Stimulated activated CD8-positive, alpha-beta memory T cell treated with anti-CD3 and anti-CD28 coated beads, Interleukin-12 subunit alpha, Interleukin-12 subunit beta, amount 100 ng/mL, for 24 hours (primary cell): ENCODE data around the gene PTPRS.
"Not testable (repeated sequence)": the region's sequence is repeated elsewhere in the genome, so short reads cannot be mapped to it uniquely, and the experiment has no call there.

ENCODE experiments used
- DNase-seq: peaks from one replicate; pipeline ENCODE4 v3.0.0-alpha.2; 2020; ENCODE audit errors: extremely low read depth

PTPRS gene

DNA sequence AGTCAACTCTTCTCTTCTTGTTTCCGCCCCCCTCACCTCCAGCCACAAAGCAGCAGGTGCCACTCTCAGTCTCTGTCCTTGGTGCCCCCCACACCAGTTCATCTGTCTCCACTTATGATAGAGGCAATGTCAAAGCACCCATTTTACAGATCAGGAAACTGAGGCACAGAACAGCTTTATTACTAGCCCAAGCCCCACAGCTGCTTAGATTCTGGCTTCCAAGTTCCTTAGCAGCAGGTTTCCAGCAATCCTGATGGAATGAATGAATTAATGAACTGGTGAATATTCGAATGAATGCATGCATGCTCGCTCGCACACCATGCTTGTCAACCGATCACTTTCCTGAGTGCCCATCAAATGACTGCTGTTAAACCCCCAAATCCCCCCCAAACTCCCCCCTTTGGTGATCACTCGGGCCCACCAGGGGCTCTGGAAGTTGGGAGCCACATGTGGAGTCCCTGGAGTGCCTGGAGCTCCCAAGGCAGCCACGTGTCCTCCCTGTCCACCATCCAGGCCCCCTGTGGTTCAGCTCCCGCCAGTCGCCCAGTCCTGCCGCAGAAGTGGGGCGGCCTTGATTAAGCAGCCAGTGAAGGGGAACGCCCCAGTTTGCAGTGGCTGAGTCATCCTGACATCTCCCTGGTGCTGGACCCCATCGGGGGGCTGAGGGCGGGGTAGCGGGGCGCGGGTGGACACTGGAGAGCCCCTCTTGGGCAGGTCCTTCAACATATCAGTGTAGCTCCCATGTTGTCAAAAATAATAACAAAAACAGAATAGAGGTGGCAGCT lies 6.8 kb downstream of the PTPRS start:
- no peak for DNase-seq

GRCh38 chr19:5332501-5332900 lies 8.1 kb downstream of the PTPRS start:
- no peak for DNase-seq

DNA sequence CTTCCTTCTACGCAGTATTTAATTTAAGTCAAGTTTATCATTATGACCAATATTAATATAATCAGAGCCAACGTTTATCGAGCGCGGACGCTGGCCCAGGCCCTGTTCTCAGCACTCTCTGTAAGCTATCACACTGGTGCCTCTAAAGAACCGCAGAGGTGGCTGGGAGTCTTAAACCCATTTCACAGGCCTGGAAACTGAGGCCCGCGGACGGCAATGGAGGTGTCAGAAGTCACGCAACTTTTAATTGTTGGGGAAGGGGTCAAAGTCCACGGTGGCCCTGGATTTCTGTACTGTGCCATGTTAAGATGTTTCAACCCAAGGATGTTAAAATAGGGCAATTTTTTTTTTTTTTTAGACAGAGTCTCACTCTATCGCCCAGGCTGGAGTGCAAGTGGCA lies 8.8 kb downstream of the PTPRS start:
- DNase-seq, result no peak

GRCh38 chr19:5330307-5330720 lies 10.3 kb downstream of the PTPRS start:
- DNase-seq, result no peak

DNA sequence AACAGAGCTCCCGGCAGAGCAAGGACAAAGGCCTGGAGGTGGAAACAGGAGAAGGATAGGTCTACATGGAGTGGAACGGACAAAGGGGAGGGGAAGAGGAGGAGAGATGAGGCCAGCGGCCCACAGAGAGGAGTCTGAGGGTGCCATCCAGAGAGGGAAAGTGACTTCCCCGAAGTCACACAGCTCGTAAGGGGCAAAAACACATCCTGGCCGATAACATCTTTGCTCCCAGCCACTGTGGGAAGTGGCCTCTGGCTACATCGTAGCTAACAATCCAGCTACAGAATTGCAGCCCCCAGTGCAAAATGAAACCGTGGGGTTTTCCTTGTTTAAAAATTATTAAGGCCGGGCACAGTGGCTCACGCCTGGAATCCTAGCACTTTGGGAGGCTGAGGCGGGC lies 11.5 kb downstream of the PTPRS start:
- DNase-seq, result no peak

DNA sequence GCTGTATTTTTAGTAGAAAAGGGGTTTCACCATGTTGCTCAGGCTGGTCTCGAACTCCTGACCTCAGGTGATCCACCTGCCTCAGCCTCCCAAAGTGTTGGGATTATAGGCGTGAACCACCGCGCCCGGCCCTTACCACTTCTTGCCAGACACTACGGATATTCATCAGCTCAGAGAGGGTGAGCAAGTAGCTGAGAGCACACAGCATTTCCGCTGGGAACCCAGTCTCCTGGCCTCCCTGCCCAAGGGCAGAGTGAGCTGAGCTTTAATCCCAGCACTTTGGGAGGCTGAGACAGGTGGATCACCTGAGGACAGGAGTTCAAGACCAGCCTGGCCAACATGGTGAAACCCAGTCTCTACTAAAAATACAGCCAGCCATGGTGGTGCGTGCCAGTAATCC lies 12.2 kb downstream of the PTPRS start:
- DNase-seq, result not testable (repeated sequence)

DNA sequence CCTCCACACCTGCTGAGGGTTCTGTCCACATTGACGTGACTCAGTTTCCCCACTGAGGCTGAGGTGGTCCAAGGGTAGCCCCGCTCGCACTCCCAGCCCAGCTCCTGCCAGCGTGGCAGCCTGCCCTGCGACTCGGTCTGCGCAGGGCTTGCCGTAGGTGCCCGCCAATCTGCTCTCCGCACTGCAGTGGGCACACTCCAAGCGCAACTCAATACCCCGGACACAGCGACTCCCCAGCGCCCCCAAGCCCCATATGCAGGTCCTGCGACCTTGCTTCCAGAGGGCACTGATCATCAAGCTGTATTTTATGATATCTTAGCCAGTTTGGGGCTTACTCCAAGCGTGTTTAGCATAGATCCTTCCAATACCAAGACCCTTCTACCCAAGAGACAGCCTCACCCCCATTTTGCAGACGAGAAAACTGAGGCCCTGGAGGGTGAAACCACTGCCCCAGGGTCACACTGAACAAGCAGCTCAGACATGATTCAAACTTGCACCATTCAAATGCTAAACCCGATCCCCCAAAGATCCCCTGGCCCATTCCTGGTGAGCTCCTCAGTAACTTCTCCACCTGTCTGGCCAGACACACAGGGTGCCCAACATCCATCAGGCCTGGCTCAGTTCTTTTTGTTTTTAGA lies 13.5 kb downstream of the PTPRS start:
- DNase-seq, result no peak

- no peak for DNase-seq
These were observed 14.1 kb downstream of the PTPRS start for GRCh38 chr19:5326545-5326944.

DNA sequence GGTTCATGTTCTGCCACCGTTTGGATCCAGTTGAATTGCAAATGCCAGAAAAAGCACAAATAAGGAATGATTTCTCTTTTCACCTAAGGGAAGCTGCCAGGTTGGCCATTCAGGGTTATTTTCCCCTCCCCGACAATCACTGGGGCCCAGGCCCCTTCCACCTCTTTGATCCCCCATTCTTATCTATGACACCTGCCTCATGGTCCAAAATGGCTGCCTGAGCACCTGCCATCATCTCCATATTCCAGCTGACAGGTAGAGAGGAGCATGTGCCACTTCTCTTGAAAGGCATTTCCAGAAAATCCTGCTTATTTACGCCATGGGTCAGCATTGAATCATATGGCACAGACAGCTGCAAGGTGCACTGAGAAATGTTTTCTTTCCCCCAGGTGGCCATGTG lies 15.7 kb downstream of the PTPRS start:
- no peak for DNase-seq

DNA sequence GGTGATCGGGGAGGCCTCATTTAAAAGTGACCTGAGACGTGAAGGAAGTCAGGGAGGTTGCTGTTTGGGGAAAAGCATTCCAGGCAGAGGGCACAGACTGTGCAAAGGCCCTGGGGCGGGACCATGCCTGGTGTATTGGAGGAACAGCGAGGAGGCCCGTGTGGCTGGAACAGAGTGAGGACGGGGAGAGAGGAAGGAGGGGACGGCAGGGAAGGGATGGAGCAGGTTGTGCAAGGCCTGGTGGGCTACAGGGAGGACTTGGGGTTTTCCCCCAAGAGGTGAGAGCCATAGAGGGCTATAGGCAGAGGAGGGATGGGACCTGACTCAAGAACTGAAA lies 17.2 kb downstream of the PTPRS start:
- DNase-seq, result no peak

DNA sequence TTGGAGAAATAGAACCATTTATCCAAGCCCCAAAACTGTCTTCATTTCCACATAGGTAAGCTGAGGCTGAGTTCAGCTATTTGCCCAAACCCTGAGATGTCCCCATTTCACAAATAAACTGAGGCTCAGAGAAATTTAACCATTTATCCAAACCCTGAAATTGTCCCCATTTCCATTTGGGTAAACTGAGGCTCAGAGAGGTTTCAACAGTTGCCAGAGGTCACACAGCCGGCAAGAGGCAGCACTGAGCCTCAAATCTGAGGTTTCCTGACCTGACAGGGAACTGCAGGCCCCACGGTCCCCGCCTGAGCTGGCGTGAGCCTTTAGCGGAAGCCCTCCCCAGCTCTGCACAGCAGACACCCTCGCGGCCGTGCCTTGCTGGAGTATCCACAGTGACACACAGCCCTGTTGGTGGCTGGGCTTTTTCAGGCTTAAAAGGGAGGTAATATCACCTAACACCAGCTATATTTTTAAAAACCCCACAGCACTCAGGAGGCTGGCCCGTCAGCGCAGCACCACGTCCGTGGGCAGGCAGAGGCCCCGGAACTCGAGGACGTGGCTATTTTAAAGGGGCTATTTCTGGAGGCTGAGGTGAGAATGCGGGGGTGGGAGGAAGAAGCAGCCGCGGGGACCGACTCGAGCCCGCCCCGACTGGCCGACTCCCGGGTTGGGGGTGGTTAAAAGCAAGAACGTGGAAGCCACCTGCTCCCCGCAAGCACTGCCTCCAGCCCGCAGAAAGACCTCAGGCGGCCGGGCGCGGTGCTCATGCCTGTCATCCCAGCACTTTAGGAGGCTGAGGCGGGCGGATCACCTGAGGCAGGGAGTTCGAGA lies 18.5 kb downstream of the PTPRS start:
- no peak for DNase-seq

DNA sequence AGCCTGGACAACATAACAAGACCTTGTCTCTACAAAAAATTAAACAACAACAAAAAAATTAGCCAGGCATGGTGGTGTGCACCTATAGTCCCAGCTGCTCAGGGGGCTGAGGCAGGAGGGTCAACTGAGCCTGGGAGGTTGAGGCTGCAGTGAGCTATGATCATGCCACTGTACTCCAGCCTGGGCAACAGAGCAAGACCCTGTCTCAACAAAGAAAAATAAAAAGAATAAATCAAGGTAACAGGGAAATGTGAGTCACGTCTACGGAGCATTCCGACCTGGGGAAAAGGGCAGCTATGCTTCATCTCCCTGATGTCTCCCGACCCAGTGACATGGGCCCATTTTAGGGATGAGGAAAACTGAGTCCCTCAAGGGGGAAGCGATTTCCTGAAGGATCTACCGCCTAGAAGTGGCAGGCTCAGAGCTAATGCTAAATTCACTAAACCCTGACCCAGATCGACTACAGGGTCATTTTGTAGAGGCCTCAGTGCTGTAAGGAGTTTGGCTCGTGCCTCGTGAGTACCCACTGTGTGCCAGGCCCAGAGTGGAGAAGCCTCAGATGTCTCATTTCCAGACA lies 19.5 kb downstream of the PTPRS start:
- no peak for DNase-seq

DNA sequence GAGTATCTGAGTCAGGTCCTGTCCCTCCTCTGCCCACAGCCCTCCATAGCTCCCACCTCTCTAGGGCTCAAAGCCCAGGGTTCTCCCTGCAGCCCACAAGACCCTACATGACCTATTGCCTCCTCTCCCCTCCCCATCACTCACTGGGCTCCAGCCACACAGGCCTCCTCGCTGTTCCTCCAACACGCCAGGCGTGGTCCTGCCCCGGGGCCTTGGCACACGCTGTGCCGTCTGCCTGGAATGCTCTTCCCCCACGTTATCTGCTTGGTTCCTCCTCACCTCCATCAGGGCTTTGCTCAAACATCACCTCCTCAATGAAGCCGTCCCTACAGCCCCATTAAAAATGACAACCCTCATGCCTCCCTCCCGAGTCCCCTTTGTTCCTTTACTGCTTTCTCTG lies 21.1 kb downstream of the PTPRS start:
- no peak for DNase-seq

DNA sequence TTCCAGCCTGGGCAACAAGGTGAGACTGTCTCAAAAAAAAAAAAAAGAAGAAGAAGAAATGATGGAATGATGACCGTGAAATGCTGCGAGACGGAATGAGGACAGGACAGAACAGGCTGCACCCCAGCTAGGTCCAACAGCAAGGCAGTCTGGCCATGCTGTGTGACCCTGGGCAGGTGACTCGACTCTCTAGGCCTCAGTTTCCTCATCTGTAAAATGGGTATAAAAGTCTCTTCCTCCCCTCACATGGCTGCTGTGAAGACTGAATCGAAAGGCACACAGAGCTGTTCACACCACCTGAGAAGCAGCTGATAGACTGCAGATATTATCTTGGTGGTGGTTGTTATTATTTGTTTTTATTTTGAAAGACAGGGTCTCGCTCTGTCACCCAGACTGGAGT lies 22.3 kb downstream of the PTPRS start:
- DNase-seq, result no peak

- no peak for DNase-seq
These were observed 23.3 kb downstream of the PTPRS start for GRCh38 chr19:5317321-5317720.

DNA sequence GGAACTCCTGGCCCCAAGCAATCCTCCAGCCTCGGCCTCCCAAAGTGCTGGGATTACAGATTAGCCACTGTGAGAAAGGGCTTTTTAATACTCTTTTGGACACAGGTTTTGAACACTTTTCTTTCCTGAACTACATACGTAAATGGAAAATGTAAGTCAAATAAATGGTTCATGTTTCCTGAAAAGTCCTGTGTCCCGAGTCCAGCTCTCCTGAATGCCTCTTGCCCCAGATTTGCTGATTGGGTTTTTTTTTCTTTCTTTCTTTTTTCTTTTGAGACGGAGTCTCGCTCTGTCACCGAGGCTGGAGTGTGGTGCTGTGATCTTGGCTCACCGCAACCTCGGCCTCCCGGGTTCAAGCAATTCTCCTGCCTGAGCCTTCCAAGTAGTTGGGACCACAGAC lies 24.5 kb downstream of the PTPRS start:
- DNase-seq, result no peak

- no peak for DNase-seq
These were observed 25.7 kb downstream of the PTPRS start for GRCh38 chr19:5314907-5315298.

DNA sequence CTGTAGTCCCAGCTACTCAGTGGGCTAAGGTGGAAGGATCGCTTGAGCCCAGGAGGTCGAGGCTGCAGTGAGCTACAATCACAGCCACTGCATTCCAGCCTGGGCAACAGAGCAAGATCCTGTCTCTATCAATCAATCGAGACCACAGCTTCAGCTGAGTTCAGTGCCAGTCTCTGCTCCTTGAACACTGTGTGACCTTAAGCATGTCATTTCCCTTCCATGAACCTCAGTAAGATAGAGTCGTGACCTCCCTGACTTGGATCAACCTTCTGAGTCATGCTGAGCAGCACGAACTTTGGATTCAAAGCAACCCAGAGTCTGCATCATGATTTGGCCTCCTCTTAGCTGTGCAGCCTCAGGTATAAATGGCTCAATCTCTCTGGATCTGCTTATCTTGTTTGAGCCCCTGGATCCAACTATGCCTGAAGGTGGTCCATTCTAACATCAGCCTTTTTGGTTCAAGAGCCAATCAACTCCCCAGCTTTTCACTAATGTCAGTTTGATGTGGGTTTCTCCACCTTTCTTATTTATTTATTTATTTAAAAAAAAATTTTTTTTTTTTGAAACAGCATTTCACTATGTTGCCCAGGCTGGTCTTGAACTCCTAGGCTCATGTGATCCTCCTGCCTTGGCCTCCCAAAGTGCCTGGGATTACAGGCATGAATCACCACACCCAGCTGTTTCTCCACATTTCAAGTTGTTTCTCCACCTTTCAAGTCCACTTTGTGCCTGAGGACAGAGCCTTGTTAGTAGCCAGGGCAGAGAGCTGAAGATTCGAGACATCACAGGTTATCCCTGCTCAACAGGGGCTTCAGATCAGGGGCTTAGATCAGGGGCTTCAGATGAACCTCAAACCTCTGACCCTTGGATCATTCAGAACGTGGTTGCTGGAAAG lies 26.4 kb downstream of the PTPRS start:
- DNase-seq, result no peak

DNA sequence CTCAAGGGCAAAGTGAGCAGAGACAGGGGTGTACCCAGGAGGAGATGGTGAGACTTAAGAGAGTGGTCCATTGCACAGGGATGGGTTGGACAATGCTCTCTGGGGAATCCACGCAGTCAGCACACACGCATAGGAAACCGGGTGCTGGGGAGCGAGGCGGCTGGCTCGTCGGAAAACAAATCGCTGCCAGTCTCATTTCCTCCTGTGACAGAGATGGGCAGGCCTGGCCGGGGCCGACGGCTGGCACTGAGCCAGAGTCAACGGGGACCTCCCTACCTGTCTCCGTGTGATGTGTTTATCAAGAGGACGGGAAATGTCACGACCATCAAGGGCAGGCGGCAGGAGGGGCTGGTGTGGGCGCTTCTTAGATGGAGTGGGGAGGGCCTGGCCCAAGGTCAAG lies 27.3 kb downstream of the PTPRS start:
- no peak for DNase-seq

DNA sequence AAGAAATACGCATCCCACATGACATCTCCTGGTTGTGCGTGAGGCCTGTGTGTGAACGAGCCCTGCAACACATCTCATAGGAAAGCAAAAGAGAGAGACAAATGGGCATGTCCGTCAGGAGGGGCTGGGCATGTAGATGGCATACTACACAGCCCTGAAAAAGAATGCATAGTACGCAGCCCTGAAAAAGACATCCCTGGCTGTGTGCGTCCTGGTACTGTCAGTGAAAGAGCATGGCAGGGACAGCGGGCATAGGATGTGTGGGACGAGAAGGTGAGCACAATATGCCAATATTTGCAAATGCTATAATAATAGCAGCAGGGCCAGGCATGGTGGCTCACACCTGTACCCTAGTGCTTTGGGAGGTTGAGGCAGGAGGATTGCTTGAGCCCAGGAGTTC lies 28.6 kb downstream of the PTPRS start:
- DNase-seq, result no peak

GRCh38 chr19:5309438-5310204 lies 31.0 kb downstream of the PTPRS start:
- DNase-seq, result no peak
